Muscle of back (tissue), 11 donors: Measurements from ENCODE around the gene MICAL2. TPM values are rescaled to one million over a fixed set of nuclear protein-coding genes. Genes with fewer than 3 reads are reported as not detected.
A peak's percentile ranks its signal among the peaks of the same experiment; 100 is the strongest.

Experiments
- DNase-seq, 3 donors: peaks; one replicate each; pipeline versions ENCODE4 v3.0.0 to v3.0.0-alpha.2; 2013
- polyA plus RNA-seq, 10 donors: library from polyadenylated mRNA; unstranded; fragments of 120-200 nt; gene quantifications; one replicate each; pipeline ENCODE4 v1.2.1, GENCODE V29; 2013; ENCODE audit not compliant: insufficient read length in 10 of 10

The MICAL2 gene
- polyA plus RNA-seq, 10 donors, result 14.6 to 25.0 (median 22.0) TPM

- peak in 1 of 3 donors; percentile 99 for DNase-seq
Observed at GRCh38 chr11:12075822-12076821, 34.3 kb upstream of the MICAL2 start.

- DNase-seq, result no peak
Observed at GRCh38 chr11:12076840-12077534, 33.4 kb upstream of the MICAL2 start.

GRCh38 chr11:12077535-12078280 is 32.7 kb upstream of the MICAL2 start:
- DNase-seq, result no peak

GRCh38 chr11:12079726-12080556 is 30.4 kb upstream of the MICAL2 start:
- peak in 1 of 3 donors; percentile 95 for DNase-seq

- no peak for DNase-seq
Observed at GRCh38 chr11:12083380-12083779, 27.0 kb upstream of the MICAL2 start.

- no peak for DNase-seq
Observed at GRCh38 chr11:12084256-12084655, 26.1 kb upstream of the MICAL2 start.

- DNase-seq, result no peak
Observed at GRCh38 chr11:12085371-12086251, 24.8 kb upstream of the MICAL2 start.

- peak in 2 of 3 donors; percentile 56 to 94 for DNase-seq
Observed at GRCh38 chr11:12086271-12087074, 23.9 kb upstream of the MICAL2 start.

GRCh38 chr11:12087075-12088004 is 23.1 kb upstream of the MICAL2 start:
- no peak for DNase-seq

- DNase-seq, result peak in 2 of 3 donors; percentile 48 to 80
Observed at GRCh38 chr11:12088047-12088481, 22.3 kb upstream of the MICAL2 start.

GRCh38 chr11:12088531-12088930 is 21.9 kb upstream of the MICAL2 start:
- no peak for DNase-seq

- no peak for DNase-seq
Observed at GRCh38 chr11:12089041-12089440, 21.3 kb upstream of the MICAL2 start.

GRCh38 chr11:12089473-12089872 is 20.9 kb upstream of the MICAL2 start:
- no peak for DNase-seq

GRCh38 chr11:12090061-12090591 is 20.3 kb upstream of the MICAL2 start:
- DNase-seq, result no peak

- DNase-seq, result no peak
Observed at GRCh38 chr11:12090761-12091258, 19.6 kb upstream of the MICAL2 start.

GRCh38 chr11:12091956-12092558 is 18.3 kb upstream of the MICAL2 start:
- DNase-seq, result no peak

- no peak for DNase-seq
Observed at GRCh38 chr11:12092714-12093113, 17.7 kb upstream of the MICAL2 start.
